ENCODE measurements around the gene TSHR.

DNA sequence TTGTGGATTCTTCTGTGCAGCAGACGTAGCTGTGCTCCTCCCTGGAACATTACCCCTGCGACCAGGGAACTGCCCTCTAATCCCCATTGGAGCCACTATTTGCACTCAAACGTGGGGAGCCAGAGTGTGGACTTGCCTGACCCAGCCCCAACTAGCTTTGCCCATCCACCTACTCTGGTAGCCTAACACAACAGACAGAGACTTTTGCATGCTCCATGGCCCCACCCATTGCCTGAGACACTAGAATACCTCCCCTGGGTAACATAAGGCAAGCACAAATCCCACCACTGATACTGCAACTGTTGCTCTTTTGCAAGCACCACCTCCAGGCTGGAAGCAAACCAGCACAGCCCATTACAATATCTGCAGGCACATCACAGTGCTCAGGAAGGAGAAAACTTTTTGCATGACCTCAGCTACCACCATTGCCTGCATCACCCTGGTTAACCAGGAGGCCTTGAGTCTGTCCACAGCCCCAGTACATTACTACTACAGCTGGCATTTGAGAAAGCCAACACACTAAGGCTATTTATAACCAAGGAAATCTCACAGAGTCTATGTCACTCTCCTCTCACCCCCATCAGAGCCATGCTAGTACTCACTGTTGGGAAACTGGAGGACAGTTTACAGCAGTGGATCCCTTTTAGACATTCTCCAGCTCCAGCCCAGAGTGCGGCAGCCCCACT is 28.9 kb upstream of the TSHR start:
- TF ChIP-seq, protein P1, sequence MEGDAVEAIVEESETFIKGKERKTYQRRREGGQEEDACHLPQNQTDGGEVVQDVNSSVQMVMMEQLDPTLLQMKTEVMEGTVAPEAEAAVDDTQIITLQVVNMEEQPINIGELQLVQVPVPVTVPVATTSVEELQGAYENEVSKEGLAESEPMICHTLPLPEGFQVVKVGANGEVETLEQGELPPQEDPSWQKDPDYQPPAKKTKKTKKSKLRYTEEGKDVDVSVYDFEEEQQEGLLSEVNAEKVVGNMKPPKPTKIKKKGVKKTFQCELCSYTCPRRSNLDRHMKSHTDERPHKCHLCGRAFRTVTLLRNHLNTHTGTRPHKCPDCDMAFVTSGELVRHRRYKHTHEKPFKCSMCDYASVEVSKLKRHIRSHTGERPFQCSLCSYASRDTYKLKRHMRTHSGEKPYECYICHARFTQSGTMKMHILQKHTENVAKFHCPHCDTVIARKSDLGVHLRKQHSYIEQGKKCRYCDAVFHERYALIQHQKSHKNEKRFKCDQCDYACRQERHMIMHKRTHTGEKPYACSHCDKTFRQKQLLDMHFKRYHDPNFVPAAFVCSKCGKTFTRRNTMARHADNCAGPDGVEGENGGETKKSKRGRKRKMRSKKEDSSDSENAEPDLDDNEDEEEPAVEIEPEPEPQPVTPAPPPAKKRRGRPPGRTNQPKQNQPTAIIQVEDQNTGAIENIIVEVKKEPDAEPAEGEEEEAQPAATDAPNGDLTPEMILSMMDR (IDR thresholded peaks at IDR 0.05), result no peak
- TF ChIP-seq POLR2AphosphoS5 (IDR thresholded peaks at IDR 0.05), result no peak
- no peak for TF ChIP-seq EP300 (IDR thresholded peaks at IDR 0.05)

All from sigmoid colon (tissue), 4 donors.